Gastrocnemius medialis (tissue), 4 donors: Measurements from ENCODE around the gene C13orf42.

Experiments used
- POLR2A ChIP-seq, 2 donors: fragments of 450-650 bp; IDR thresholded peaks; one replicate each; pipeline ENCODE4 v1.6.1; 2017; ENCODE audit warnings: antibody characterized with exemption in 2 of 2, mild to moderate bottlenecking in 2 of 2, moderate library complexity in 2 of 2
- TF ChIP-seq, protein P1 (sequence below), 5 experiments: fragments of 450-650 bp in 3 of 5; fragments of 200-600 bp in 2 of 5; sonication (generic) in 2 of 5; IDR thresholded peaks in 4 of 5; conservative IDR thresholded peaks in 1 of 5; 1 replicate in 4 of 5; 2 replicates in 1 of 5; pipeline ENCODE4 v1.5.1; 2016 to 2019; ENCODE audit warnings: antibody characterized with exemption in 5 of 5, mild to moderate bottlenecking in 3 of 5, moderate library complexity in 3 of 5

- TF ChIP-seq, protein P1, sequence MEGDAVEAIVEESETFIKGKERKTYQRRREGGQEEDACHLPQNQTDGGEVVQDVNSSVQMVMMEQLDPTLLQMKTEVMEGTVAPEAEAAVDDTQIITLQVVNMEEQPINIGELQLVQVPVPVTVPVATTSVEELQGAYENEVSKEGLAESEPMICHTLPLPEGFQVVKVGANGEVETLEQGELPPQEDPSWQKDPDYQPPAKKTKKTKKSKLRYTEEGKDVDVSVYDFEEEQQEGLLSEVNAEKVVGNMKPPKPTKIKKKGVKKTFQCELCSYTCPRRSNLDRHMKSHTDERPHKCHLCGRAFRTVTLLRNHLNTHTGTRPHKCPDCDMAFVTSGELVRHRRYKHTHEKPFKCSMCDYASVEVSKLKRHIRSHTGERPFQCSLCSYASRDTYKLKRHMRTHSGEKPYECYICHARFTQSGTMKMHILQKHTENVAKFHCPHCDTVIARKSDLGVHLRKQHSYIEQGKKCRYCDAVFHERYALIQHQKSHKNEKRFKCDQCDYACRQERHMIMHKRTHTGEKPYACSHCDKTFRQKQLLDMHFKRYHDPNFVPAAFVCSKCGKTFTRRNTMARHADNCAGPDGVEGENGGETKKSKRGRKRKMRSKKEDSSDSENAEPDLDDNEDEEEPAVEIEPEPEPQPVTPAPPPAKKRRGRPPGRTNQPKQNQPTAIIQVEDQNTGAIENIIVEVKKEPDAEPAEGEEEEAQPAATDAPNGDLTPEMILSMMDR (IDR thresholded peaks at IDR 0.05 in 4 of 5, conservative IDR thresholded peaks at IDR 0.05 in 1 of 5), result no peak
- TF ChIP-seq POLR2A (IDR thresholded peaks at IDR 0.05), result no peak
These were observed 67.8 kb downstream of the C13orf42 start for GRCh38 chr13:51043310-51043709.
